ENCODE results near the gene FAM20A.

GRCh38 chr17:68642118-68642412 is 40.9 kb upstream of the FAM20A start:
- TF ChIP-seq, protein P1, sequence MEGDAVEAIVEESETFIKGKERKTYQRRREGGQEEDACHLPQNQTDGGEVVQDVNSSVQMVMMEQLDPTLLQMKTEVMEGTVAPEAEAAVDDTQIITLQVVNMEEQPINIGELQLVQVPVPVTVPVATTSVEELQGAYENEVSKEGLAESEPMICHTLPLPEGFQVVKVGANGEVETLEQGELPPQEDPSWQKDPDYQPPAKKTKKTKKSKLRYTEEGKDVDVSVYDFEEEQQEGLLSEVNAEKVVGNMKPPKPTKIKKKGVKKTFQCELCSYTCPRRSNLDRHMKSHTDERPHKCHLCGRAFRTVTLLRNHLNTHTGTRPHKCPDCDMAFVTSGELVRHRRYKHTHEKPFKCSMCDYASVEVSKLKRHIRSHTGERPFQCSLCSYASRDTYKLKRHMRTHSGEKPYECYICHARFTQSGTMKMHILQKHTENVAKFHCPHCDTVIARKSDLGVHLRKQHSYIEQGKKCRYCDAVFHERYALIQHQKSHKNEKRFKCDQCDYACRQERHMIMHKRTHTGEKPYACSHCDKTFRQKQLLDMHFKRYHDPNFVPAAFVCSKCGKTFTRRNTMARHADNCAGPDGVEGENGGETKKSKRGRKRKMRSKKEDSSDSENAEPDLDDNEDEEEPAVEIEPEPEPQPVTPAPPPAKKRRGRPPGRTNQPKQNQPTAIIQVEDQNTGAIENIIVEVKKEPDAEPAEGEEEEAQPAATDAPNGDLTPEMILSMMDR (conservative IDR thresholded peaks at IDR 0.05 in 1 of 2, IDR thresholded peaks at IDR 0.05 in 1 of 2; ENCODE audit: low read depth in 1 of 2, low read length in 2 of 2), result no peak
- TF ChIP-seq EZH2 (IDR thresholded peaks at IDR 0.05; ENCODE audit: low read length, missing control alignments), result no peak

Measured in fibroblast of lung (primary cell).